Urinary bladder (tissue), 4 donors: ENCODE measurements around the gene PRDM15. TPM values are rescaled to one million over a fixed set of nuclear protein-coding genes. Genes with fewer than 3 reads are reported as not detected.
"Not testable (repeated sequence)": the region's sequence is repeated elsewhere in the genome, so short reads cannot be mapped to it uniquely, and the experiment has no call there.

Experiments
- DNase-seq: peaks from one replicate; pipeline ENCODE4 v3.0.0-alpha.2; 2015; ENCODE audit errors: extremely low spot score
- H3K27ac ChIP-seq: one replicate; pipeline ENCODE4 v1.5.1; 2013; ENCODE audit warnings: low read depth, mild to moderate bottlenecking, moderate library complexity
- H3K36me3 ChIP-seq: one replicate; pipeline ENCODE4 v1.6.1; 2013; ENCODE audit warnings: mild to moderate bottlenecking, moderate library complexity; ENCODE audit not compliant: insufficient read depth
- H3K4me1 ChIP-seq: one replicate; pipeline ENCODE4 v1.6.1; 2013; ENCODE audit warnings: mild to moderate bottlenecking, moderate library complexity; ENCODE audit not compliant: insufficient read depth
- H3K4me3 ChIP-seq: one replicate; pipeline ENCODE4 v1.5.1; 2013; ENCODE audit warnings: low read depth, low read length
- WGBS: extraction: QIAGEN DNeasy Blood & Tissue Kit; methylation state at CpG from one replicate; pipeline ENCODE4 v1.1.7; 2013; 5-methylcytosine and 5-hydroxymethylcytosine counted together
- polyA plus RNA-seq: library from polyadenylated mRNA; stranded (reverse); fragments of 200-250 nt; gene quantifications from one replicate; pipeline ENCODE4 v1.2.3, GENCODE V29; 2013
- total RNA-seq: library from RNA; depleted of rRNA; stranded (reverse); fragments of >200 nt; gene quantifications from one replicate; pipeline ENCODE4 v1.2.3, GENCODE V29; 2014
- donor health status: healthy with polysubstance abuse.
- donor health status: healthy.

The PRDM15 gene
- total and polyA plus RNA-seq, 2 donors, result 3.2 to 4.5 TPM

DNA sequence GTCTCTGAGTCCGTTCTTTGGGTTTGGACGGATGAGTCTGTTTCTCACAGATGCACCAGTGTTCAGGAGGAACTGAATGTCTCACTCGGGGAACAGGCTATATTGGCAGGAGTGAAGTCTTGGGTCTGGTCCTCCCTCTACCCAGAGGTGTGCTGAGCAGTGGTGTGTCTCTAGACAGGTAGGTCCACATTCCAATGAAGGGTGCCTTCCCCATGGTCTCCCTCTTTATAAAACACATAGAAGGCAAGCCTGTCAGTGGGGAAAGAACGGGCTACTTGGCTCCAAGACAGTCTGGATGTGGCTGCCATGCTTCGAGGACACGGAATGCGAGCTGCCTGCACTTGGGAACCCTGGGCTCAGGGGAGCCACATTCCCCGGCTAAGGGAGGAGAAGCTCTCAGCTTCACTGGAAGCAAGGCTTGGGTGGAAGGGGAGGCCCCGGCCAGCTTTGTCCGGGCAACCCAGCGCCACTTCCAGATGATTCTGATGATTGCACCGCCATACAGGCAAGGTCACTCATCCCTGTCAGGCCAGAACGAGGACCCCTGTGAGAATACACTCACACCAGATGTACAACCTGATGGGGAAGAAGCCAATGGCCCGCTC, 82.6 kb downstream of the PRDM15 start:
- DNase-seq, result no peak
- H3K4me3 ChIP-seq, result no peak overlapping the region
- WGBS, result 92% methylated on average over 14 of the region's 14 CpGs
- H3K4me1 ChIP-seq, result no peaks in the 10 kb centered on the region
- no peak overlapping the region for H3K27ac ChIP-seq
- H3K36me3 ChIP-seq, result no peaks in the 10 kb centered on the region

DNA sequence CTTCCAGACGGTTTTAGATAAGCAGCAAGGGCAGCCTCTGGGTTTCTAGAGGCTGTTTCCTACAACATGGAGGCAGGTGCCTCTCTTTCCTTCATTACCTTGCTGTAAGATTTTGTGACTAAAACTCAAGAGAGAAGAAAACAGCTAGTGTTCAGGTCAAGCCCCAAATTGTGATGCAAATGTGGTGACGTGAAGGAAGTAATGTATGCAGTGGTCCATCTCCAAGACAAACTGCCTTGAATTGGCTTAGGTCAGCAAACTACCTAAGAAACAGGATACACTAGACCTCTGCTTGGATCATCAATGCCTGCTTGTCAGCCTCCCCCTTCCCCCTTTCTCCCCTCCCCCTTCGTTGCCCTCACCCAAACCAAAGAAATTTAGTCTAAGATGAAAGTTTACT, 83.4 kb downstream of the PRDM15 start:
- no peaks in the 10 kb centered on the region for H3K36me3 ChIP-seq
- H3K4me3 ChIP-seq, result no peak overlapping the region
- no peak overlapping the region for H3K27ac ChIP-seq
- 55% methylated on average over 3 of the region's 3 CpGs for WGBS
- no peaks in the 10 kb centered on the region for H3K4me1 ChIP-seq
- no peak for DNase-seq

DNA sequence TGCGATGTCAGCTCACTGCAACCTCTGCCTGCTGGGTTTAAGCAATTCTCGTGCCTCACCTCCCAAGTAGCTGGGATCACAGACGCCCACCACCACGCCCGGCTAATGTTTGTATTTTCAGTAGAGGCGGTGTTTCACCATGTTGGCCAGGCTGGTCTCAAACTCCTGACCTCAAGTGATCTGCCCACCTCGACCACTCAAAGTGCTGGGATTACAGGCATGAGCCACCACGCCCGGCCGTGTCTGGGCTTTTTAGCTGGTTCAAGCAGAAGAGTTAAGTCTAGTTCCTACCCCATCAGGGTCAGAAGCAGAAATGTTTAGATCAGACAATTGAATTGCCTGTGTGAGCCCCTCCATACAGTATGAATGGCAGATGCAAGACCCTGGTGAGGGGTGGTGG, 84.5 kb downstream of the PRDM15 start:
- Histone ChIP-seq H3K4me3 (no peak overlapping the region), H3K27ac (no peak overlapping the region), H3K36me3 (no peaks in the 10 kb centered on the region), H3K4me1 (no peaks in the 10 kb centered on the region)
- WGBS, result 88% methylated on average over 10 of the region's 10 CpGs
- DNase-seq, result no peak

DNA sequence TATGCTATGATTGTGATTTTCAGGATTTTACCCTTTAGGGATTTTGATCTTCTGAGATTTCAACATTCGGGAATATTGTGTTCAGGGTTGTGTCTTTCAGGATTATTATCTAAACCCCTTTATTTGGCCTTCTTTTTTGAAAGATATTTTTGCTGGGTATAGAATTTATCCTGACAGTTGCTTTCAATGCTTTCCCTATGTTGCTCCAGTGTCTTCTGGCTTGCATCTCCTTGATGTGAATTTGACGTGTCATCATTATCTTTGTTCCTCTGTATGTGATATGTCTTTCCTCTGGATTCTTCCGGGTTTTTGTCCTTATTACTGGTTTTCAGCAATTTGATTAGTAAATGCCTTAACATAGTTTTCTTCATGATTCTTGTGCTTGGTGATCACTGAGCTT, 86.4 kb downstream of the PRDM15 start:
- 96% methylated on average over 3 of the region's 3 CpGs for WGBS
- no peaks in the 10 kb centered on the region for H3K36me3 ChIP-seq
- H3K4me3 ChIP-seq, result no peak overlapping the region
- H3K4me1 ChIP-seq, result no peaks in the 10 kb centered on the region
- no peak overlapping the region for H3K27ac ChIP-seq
- no peak for DNase-seq

DNA sequence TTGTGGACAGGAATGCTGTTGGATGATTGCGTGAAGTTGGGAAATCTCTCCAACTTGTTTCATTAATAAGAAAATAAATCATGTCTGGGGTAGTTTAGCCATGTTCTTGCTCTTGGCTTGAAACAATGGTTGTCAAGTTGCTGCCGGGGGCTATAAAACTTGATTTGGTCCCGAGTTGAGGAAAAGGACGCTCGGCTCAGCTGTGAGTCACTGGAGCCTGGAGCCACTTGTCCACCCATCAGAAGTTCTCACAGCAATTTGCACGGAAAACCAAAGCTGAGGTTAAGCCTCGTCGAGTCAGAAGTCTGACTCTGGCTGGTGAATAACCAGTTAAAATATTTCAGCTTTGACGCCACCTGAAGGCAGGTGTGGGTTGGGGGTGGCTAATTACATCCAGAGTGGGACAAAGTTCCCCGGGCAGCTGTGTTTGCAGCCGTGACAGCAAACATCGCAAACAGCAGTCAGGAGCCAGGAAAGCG, 92.6 kb downstream of the PRDM15 start:
- no peaks in the 10 kb centered on the region for H3K4me1 ChIP-seq
- 45% methylated on average over 13 of the region's 13 CpGs for WGBS
- no peak overlapping the region for H3K4me3 ChIP-seq
- H3K36me3 ChIP-seq, result no peaks in the 10 kb centered on the region
- DNase-seq, result no peak
- H3K27ac ChIP-seq, result no peak overlapping the region

DNA sequence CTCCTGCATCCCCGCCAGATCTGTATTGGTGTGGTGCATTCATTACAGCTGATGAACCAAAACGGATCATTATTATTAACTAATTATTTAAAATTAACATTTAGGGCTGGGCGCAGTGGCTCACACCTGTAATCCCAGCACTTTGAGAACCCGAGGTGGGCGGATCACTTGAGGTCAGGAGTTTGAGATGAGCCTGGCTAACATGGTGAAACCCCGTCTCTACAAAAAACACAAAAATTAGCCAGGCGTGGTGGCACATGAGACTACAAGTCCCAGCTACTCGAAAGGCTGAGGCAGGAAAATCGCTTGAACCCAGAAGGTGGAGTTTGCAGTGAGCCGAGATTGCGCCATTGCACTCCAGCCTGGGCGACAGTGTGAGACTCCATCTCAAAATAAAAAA, 93.9 kb downstream of the PRDM15 start:
- H3K27ac ChIP-seq, H3K4me1 ChIP-seq, DNase-seq, H3K36me3 ChIP-seq, H3K4me3 ChIP-seq: not testable (repeated sequence)
- WGBS, result 89% methylated on average over 12 of the region's 12 CpGs

DNA sequence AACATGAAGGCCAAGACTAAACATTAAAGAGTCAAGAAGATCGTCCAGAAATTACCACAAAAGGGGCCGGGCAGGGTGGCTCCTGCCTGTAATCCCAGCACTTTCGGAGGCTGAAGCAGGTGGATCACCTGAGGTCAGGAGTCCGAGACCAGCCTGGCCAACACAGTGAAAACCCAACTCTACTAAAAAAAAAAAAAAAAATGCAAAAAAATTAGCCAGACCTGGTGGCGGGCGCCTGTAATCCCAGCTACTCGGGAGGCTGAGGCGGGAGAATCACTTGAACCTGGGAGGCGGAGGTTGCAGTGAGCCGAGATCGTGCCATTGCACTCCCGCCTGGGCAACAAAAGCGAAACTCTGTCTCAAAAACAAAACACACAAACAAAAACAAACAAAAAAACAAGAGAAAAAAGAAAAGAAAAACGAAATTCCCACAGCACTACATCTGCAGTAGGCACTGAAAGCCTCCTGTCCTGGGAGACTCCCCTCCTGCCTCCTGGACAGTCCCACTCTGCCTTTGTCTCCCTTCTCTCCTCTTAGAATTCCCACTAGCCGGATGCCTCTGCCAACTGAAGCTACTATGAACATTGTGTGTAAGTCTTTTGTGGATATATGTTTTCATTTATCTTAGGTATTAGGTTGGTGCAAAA, 94.6 kb downstream of the PRDM15 start:
- Histone ChIP-seq H3K36me3 (no peaks in the 10 kb centered on the region), H3K4me3 (no peak overlapping the region), H3K27ac (no peak overlapping the region), H3K4me1 (no peaks in the 10 kb centered on the region)
- WGBS, result 89% methylated on average over 15 of the region's 15 CpGs
- DNase-seq, result no peak

DNA sequence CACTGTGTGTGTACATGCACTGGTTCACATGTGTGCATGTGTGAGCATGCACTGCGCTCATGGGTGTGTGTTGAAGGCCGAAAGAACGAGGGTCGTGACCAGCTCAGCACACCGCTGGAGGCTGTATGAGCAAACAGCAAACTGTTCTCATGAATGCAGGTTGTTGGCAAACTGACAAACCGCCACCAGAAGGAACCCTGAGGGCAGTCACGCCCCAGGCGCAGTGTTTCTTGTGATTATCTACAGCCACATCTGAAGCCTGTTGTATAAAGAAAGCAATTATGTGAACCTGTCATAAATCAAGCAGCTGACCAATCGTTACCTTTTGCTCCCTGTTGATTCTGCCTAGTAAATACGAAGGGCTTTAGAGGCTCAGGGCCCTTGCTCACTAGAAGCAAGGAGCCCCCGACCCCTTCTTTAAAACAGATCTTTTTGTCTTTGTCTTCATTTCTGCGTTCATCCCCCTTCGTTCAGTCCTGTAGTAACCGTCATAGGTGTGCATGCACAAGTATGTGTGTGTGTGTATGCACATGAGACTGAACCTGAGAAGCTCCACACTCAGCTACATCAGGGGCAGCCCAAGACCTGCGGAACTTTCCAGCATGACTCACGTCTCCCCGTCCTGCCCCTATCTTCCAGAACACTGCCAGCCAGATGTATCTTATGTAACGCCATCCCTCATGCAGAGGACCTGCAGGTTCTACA, 95.5 kb downstream of the PRDM15 start:
- H3K4me1 ChIP-seq, result no peaks in the 10 kb centered on the region
- H3K36me3 ChIP-seq, result no peaks in the 10 kb centered on the region
- WGBS, result 49% methylated on average over 18 of the region's 18 CpGs
- H3K27ac ChIP-seq, result no peak overlapping the region
- DNase-seq, result peak; percentile 80
- no peak overlapping the region for H3K4me3 ChIP-seq

DNA sequence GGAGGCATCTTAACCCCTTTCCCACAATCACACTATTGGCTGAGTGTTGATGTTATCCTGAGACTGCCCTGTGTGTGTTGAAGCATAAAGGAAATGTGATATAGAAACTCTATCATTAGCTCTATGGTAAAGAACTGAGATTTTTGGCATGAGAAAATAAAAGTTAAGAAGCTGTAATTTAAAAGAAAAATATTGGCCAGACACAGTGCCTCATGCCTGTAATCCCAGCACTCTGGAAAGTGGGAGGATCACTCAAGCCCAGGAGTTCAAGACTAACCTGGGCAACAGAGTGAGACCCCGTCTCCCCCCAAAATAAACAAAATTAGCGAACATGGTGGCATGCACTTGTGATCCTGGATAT, 98.1 kb downstream of the PRDM15 start:
- Histone ChIP-seq H3K4me1 (no peaks in the 10 kb centered on the region), H3K36me3 (no peaks in the 10 kb centered on the region), H3K4me3 (no peak overlapping the region), H3K27ac (no peak overlapping the region)
- DNase-seq, result no peak
- WGBS, result 71% methylated on average over 2 of the region's 2 CpGs

DNA sequence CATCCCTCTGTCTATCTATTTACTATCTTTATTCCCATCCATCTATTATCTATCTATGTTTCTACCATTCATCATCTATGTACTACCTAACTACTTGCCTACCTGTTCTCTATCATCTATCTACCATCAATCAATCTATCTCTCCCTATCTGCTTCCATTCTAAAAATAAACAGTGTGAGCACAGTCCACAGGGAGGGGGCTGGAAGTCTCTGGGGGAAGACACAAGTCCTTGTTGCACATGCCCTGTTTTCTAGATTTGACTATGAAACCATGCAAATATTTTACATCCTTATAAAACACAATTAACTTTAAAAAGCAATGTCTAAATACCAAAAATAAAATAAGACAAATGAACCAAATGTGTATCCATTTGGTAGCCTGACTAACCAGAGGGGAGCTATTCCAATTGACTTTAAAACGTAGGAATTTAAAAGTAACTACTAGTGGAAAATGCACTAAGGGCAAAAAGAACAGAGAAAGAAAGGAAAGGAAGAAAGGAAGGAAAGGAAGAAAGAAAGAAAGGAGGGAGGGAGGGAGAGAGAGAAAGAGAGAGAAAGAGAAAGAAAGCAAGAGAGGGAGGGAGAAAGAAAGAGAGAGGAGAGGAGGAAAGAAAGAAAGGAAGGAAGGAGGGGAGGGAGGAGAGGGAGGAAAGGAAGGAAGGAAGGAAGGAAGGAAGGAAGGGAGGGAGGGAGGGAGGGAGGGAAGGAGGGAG, 98.7 kb downstream of the PRDM15 start:
- DNase-seq, result no peak
- H3K36me3 ChIP-seq, result no peaks in the 10 kb centered on the region
- no peak overlapping the region for H3K27ac ChIP-seq
- no peak overlapping the region for H3K4me3 ChIP-seq
- H3K4me1 ChIP-seq, result no peaks in the 10 kb centered on the region
- 66% methylated on average over 1 of the region's 1 CpG for WGBS

DNA sequence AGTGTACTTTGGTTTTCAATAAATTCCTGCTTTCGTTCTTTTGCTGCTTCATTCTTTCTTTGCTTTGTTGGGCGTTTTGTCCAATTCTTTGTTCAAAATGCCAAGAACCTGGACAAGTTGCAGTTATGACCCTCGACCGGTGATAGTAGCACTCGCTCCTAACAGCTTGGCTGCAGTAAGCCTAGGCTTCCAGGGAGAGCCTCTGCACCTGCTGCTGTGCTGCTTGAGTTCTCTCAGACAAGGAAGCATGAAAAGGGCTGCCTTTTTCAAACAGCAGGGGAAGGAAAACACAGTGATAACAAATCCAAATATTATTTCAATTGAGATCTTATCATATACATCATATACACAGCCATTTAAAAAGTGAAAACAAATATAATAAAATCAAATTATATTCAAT, 99.5 kb downstream of the PRDM15 start:
- Histone ChIP-seq H3K27ac (no peak overlapping the region), H3K4me3 (no peak overlapping the region), H3K36me3 (no peaks in the 10 kb centered on the region), H3K4me1 (no peaks in the 10 kb centered on the region)
- 32% methylated on average over 5 of the region's 5 CpGs for WGBS
- DNase-seq, result no peak

DNA sequence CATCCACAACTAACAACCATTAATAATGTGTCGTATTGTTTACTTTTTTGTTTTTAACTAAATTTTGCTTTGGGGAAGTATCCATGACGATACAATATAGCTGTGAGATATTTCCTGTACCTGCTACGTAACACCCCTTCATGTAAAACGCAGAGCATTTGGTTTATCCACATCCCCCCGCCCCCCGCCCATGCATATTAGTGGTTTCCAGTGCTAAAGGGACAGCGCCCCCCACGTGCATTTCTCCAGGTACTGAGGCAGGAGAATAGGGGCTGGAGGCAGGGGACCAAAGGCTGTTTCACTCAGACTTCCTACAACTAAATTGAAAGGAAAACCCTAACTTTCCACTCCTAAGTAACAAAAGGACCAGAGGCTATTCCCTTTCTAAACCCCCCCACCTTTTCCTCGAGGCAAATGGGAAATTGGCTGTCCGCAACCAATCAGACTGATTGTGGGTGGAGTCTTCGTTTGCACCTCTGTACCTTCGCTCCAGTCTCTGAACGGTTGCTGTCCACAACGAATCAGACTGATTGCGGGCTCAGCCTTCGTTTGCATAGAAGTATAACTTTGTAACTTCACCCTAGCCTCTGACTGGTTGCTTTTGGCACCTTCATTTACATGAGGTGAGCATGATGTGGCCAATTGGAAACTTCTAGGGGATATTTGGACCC, 100.1 kb downstream of the PRDM15 start:
- DNase-seq, result no peak
- Histone ChIP-seq H3K36me3 (no peaks in the 10 kb centered on the region), H3K4me1 (no peaks in the 10 kb centered on the region), H3K27ac (no peak overlapping the region), H3K4me3 (no peak overlapping the region)
- WGBS, result 18% methylated on average over 16 of the region's 16 CpGs

DNA sequence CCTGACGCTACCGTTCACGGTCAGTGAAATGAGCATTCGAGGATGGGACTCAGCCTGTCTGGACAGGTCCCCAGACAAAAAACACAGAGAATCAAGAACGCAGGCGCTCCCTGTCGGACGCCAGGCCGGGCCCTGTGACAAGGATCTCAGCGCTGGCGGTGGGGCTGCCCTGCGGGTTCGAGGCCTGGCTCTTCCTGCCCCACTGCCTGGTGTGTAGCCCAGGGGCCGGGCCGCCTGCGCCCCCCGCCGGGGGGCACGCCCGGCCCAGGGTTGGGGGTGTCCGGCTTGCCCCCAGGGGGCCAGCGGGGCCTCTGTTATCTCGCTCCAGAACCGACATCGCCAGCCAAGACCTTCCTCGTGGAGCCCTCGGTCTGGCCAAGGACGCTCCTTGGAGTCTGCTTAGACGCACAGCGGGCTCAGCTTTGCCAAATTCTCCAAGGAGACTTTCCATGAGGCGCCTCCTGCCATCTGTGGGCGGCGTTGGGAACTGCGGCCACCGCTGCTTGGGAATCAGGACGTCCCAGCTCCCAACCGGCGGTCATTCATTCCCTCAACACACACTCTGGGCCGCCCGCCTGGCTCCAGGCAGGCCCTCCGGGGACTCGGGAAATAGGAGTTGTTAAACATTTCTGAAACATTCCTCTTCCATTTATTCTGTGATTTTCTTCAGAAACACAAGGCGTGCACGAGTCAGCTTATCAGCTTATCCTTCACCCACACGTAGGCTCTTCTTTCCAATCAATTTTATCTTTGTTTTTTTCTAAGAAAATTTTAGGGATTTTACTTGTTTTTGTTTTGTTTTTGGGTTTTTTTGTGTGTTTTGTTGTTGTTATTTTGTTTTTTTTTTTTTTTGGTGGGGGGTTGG, 101.0 kb downstream of the PRDM15 start:
- DNase-seq, result no peak
- Histone ChIP-seq H3K27ac (peak overlapping the region; percentile 72), H3K36me3 (no peaks in the 10 kb centered on the region), H3K4me3 (no peak overlapping the region), H3K4me1 (no peaks in the 10 kb centered on the region)
- WGBS, result 19% methylated on average over 45 of the region's 45 CpGs
